ENCODE measurements around the gene ALOX5AP.

ALOX5AP gene

GRCh38 chr13:30714629-30715371 is 20.5 kb upstream of the ALOX5AP start:
- no peaks in the 10 kb centered on the region for H3K4me1 ChIP-seq (ENCODE audit: control insufficient read depth, insufficient read depth, low read length, poor library complexity, severe bottlenecking)
- H3K4me3 ChIP-seq (ENCODE audit: insufficient read depth, low read depth, low read length, poor library complexity, severe bottlenecking) = no peak overlapping the region
- no peaks in the 10 kb centered on the region for H3K27me3 ChIP-seq (replicated peaks; ENCODE audit: control insufficient read depth, insufficient read depth, low read length, poor library complexity, severe bottlenecking)
- H3K27ac ChIP-seq (ENCODE audit: insufficient read depth, low read length, poor library complexity, severe bottlenecking) = no peak overlapping the region
- no peak for DNase-seq
- no peaks in the 10 kb centered on the region for H3K9me3 ChIP-seq (ENCODE audit: control insufficient read depth, low read length)
- no peaks in the 10 kb centered on the region for H3K36me3 ChIP-seq (ENCODE audit: control insufficient read depth, insufficient read depth, low read length)

GRCh38 chr13:30715372-30715756 is 20.0 kb upstream of the ALOX5AP start:
- no peak for DNase-seq
- Histone ChIP-seq H3K4me3 (ENCODE audit: insufficient read depth, low read depth, low read length, poor library complexity, severe bottlenecking) (no peak overlapping the region), H3K4me1 (ENCODE audit: control insufficient read depth, insufficient read depth, low read length, poor library complexity, severe bottlenecking) (no peaks in the 10 kb centered on the region), H3K9me3 (ENCODE audit: control insufficient read depth, low read length) (no peaks in the 10 kb centered on the region), H3K27ac (ENCODE audit: insufficient read depth, low read length, poor library complexity, severe bottlenecking) (no peak overlapping the region), H3K36me3 (ENCODE audit: control insufficient read depth, insufficient read depth, low read length) (no peaks in the 10 kb centered on the region), H3K27me3 (replicated peaks; ENCODE audit: control insufficient read depth, insufficient read depth, low read length, poor library complexity, severe bottlenecking) (no peaks in the 10 kb centered on the region)

GRCh38 chr13:30715837-30716236 is 19.5 kb upstream of the ALOX5AP start:
- Histone ChIP-seq H3K36me3 (ENCODE audit: control insufficient read depth, insufficient read depth, low read length) (no peaks in the 10 kb centered on the region), H3K4me1 (ENCODE audit: control insufficient read depth, insufficient read depth, low read length, poor library complexity, severe bottlenecking) (no peaks in the 10 kb centered on the region), H3K4me3 (ENCODE audit: insufficient read depth, low read depth, low read length, poor library complexity, severe bottlenecking) (no peak overlapping the region), H3K27me3 (replicated peaks; ENCODE audit: control insufficient read depth, insufficient read depth, low read length, poor library complexity, severe bottlenecking) (no peaks in the 10 kb centered on the region), H3K27ac (ENCODE audit: insufficient read depth, low read length, poor library complexity, severe bottlenecking) (no peak overlapping the region), H3K9me3 (ENCODE audit: control insufficient read depth, low read length) (no peaks in the 10 kb centered on the region)
- DNase-seq = no peak

DNA sequence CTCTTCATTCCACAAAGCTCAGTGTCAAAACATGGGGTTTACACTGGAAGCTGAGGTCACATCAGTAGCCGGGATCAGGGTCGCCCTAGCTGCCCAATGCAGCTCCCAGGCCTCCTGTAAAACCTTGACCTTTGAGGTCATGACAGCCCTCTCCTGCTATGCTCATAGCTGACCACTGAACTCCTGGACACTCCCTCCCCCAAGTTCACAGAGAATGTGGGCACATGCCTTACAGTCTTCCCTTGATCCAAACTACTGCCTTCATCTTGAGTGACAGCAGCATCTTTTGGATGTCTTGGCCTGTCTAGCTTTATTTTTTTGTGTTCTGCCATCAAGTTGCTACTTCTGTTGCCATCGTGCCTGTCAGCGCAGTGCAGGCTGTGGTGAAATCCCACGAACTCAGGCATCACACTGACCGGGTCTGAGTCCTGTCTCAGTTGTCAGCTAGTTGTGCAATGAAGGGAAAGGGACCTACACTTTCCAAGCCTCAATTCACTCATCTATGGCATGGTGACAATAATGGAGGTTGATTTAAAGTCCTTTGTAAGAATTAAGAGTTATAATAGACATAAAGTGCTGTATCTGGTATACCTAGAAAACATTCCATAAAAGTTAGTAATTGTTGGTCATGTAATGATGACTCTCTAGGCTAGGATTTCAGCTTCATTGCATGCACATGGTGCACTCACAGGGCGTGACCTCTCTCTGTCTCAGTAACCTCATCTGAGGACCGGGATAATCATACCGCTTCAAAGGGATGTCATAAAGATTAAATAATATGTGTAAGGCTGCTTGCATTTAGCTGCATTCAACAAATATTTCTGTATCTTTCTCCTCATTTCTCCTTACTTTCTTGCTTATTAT is 16.4 kb upstream of the ALOX5AP start:
- H3K36me3 ChIP-seq (ENCODE audit: control insufficient read depth, insufficient read depth, low read length) = no peaks in the 10 kb centered on the region
- no peaks in the 10 kb centered on the region for H3K9me3 ChIP-seq (ENCODE audit: control insufficient read depth, low read length)
- H3K4me1 ChIP-seq (ENCODE audit: control insufficient read depth, insufficient read depth, low read length, poor library complexity, severe bottlenecking) = no peaks in the 10 kb centered on the region
- H3K27ac ChIP-seq (ENCODE audit: insufficient read depth, low read length, poor library complexity, severe bottlenecking) = no peak overlapping the region
- no peak for DNase-seq
- H3K27me3 ChIP-seq (replicated peaks; ENCODE audit: control insufficient read depth, insufficient read depth, low read length, poor library complexity, severe bottlenecking) = no peaks in the 10 kb centered on the region
- no peak overlapping the region for H3K4me3 ChIP-seq (ENCODE audit: insufficient read depth, low read depth, low read length, poor library complexity, severe bottlenecking)

DNA sequence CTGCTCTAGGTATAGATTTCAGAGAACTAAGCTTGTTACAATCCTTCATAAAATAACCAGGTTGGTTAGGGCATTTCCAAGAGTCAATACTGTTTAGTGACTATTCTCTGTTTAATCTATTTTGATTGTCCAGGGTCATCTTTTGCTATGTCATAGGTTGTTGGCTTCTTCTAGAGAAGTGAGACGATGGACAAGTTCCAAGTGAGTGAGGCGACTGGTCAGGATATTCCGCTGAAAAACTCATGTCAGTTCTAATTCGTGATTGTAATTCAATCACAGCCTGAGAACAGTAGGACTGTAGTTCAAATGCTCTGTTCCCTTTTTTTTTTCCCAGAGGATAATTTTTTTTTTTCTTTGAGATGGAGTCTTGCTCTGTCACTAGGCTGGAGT is 15.8 kb upstream of the ALOX5AP start:
- H3K27me3 ChIP-seq (replicated peaks; ENCODE audit: control insufficient read depth, insufficient read depth, low read length, poor library complexity, severe bottlenecking) = no peaks in the 10 kb centered on the region
- H3K4me3 ChIP-seq (ENCODE audit: insufficient read depth, low read depth, low read length, poor library complexity, severe bottlenecking) = no peak overlapping the region

GRCh38 chr13:30720172-30720869 is 15.0 kb upstream of the ALOX5AP start:
- no peaks in the 10 kb centered on the region for H3K36me3 ChIP-seq (ENCODE audit: control insufficient read depth, insufficient read depth, low read length)
- H3K4me1 ChIP-seq (ENCODE audit: control insufficient read depth, insufficient read depth, low read length, poor library complexity, severe bottlenecking) = no peaks in the 10 kb centered on the region
- no peak for DNase-seq
- no peak overlapping the region for H3K4me3 ChIP-seq (ENCODE audit: insufficient read depth, low read depth, low read length, poor library complexity, severe bottlenecking)
- H3K9me3 ChIP-seq (ENCODE audit: control insufficient read depth, low read length) = no peaks in the 10 kb centered on the region
- no peak overlapping the region for H3K27ac ChIP-seq (ENCODE audit: insufficient read depth, low read length, poor library complexity, severe bottlenecking)
- H3K27me3 ChIP-seq (replicated peaks; ENCODE audit: control insufficient read depth, insufficient read depth, low read length, poor library complexity, severe bottlenecking) = no peaks in the 10 kb centered on the region

More for the DNA sequence above, 15.8 kb upstream of the ALOX5AP start:
- Histone ChIP-seq H3K9me3 (ENCODE audit: control insufficient read depth, low read length) (no peaks in the 10 kb centered on the region), H3K4me1 (ENCODE audit: control insufficient read depth, insufficient read depth, low read length, poor library complexity, severe bottlenecking) (no peaks in the 10 kb centered on the region), H3K36me3 (ENCODE audit: control insufficient read depth, insufficient read depth, low read length) (no peaks in the 10 kb centered on the region), H3K27ac (ENCODE audit: insufficient read depth, low read length, poor library complexity, severe bottlenecking) (no peak overlapping the region)
- DNase-seq = no peak

GRCh38 chr13:30721936-30722335 is 13.4 kb upstream of the ALOX5AP start:
- H3K27ac ChIP-seq (ENCODE audit: insufficient read depth, low read length, poor library complexity, severe bottlenecking) = no peak overlapping the region
- no peak for DNase-seq
- no peaks in the 10 kb centered on the region for H3K4me1 ChIP-seq (ENCODE audit: control insufficient read depth, insufficient read depth, low read length, poor library complexity, severe bottlenecking)
- H3K36me3 ChIP-seq (ENCODE audit: control insufficient read depth, insufficient read depth, low read length) = no peaks in the 10 kb centered on the region
- H3K9me3 ChIP-seq (ENCODE audit: control insufficient read depth, low read length) = no peaks in the 10 kb centered on the region
- H3K4me3 ChIP-seq (ENCODE audit: insufficient read depth, low read depth, low read length, poor library complexity, severe bottlenecking) = no peak overlapping the region
- H3K27me3 ChIP-seq (replicated peaks; ENCODE audit: control insufficient read depth, insufficient read depth, low read length, poor library complexity, severe bottlenecking) = no peaks in the 10 kb centered on the region

GRCh38 chr13:30722361-30722760 is 13.0 kb upstream of the ALOX5AP start:
- no peak for DNase-seq
- H3K4me3 ChIP-seq (ENCODE audit: insufficient read depth, low read depth, low read length, poor library complexity, severe bottlenecking) = no peak overlapping the region
- H3K27ac ChIP-seq (ENCODE audit: insufficient read depth, low read length, poor library complexity, severe bottlenecking) = no peak overlapping the region
- no peaks in the 10 kb centered on the region for H3K27me3 ChIP-seq (replicated peaks; ENCODE audit: control insufficient read depth, insufficient read depth, low read length, poor library complexity, severe bottlenecking)
- H3K9me3 ChIP-seq (ENCODE audit: control insufficient read depth, low read length) = no peaks in the 10 kb centered on the region
- H3K4me1 ChIP-seq (ENCODE audit: control insufficient read depth, insufficient read depth, low read length, poor library complexity, severe bottlenecking) = no peaks in the 10 kb centered on the region
- H3K36me3 ChIP-seq (ENCODE audit: control insufficient read depth, insufficient read depth, low read length) = no peaks in the 10 kb centered on the region

DNA sequence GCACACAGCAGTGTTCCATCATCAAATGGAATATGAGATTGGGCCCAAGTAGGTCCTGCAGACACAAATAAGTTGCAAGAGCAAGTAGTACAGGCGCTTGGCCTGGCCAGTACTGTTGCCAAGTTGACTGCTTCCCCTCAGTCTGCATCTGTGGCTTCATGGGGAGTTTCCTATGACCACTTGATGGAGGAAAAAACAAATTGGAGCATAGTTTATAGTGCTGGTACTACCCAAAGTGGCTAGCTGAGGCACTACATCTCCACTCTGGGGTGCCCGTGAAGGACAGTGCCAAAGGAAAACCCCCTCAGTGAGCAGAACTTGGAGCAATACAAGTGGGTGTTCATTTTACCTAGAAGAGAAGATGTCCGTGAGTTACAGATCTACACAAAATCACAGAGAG is 10.6 kb upstream of the ALOX5AP start:
- no peaks in the 10 kb centered on the region for H3K36me3 ChIP-seq (ENCODE audit: control insufficient read depth, insufficient read depth, low read length)
- H3K4me3 ChIP-seq (ENCODE audit: insufficient read depth, low read depth, low read length, poor library complexity, severe bottlenecking) = no peak overlapping the region
- H3K9me3 ChIP-seq (ENCODE audit: control insufficient read depth, low read length) = no peaks in the 10 kb centered on the region
- no peaks in the 10 kb centered on the region for H3K27me3 ChIP-seq (replicated peaks; ENCODE audit: control insufficient read depth, insufficient read depth, low read length, poor library complexity, severe bottlenecking)
- H3K4me1 ChIP-seq (ENCODE audit: control insufficient read depth, insufficient read depth, low read length, poor library complexity, severe bottlenecking) = no peaks in the 10 kb centered on the region
- DNase-seq = no peak
- no peak overlapping the region for H3K27ac ChIP-seq (ENCODE audit: insufficient read depth, low read length, poor library complexity, severe bottlenecking)
